Small intestine (tissue), 7 donors: Measurements from ENCODE around the gene PDK2. TPM values are rescaled to one million over a fixed set of nuclear protein-coding genes. Genes with fewer than 3 reads are reported as not detected.
A peak's percentile ranks its signal among the peaks of the same experiment; 100 is the strongest.

Experiments
- DNase-seq, 2 donors: peaks; one replicate each; pipeline versions ENCODE4 v3.0.0 to v3.0.0-alpha.2; 2013
- FAIRE-seq: peaks from 2 replicates; lab custom pipeline; 2012; peaks lifted over from hg19 to GRCh38; lab: Jason Lieb, UNC
- H3K27ac ChIP-seq, 3 donors: one replicate each; pipeline ENCODE4 v1.5.1; 2013; ENCODE audit warnings: low read length in 2 of 3, mild to moderate bottlenecking in 2 of 3, control low read depth in 1 of 3, inconsistent platforms in 1 of 3, low read depth in 1 of 3, moderate library complexity in 1 of 3
- H3K27me3 ChIP-seq, 3 donors: one replicate each; pipeline ENCODE4 v1.6.1; 2013; ENCODE audit warnings: low read length in 3 of 3, inconsistent platforms in 1 of 3; ENCODE audit not compliant: control insufficient read depth in 3 of 3, insufficient read depth in 3 of 3
- H3K36me3 ChIP-seq, 3 donors: one replicate each; pipeline ENCODE4 v1.6.1; 2013; ENCODE audit warnings: low read length in 3 of 3, inconsistent platforms in 1 of 3, low read depth in 1 of 3, mild to moderate bottlenecking in 1 of 3, moderate library complexity in 1 of 3; ENCODE audit not compliant: control insufficient read depth in 3 of 3, insufficient read depth in 2 of 3
- H3K4me1 ChIP-seq, 3 donors: one replicate each; pipeline ENCODE4 v1.6.1; 2013; ENCODE audit warnings: low read length in 2 of 3, inconsistent platforms in 1 of 3, low read depth in 1 of 3, mild to moderate bottlenecking in 1 of 3, moderate library complexity in 1 of 3; ENCODE audit not compliant: control insufficient read depth in 3 of 3, insufficient read depth in 2 of 3
- H3K4me3 ChIP-seq, 3 donors: one replicate each; pipeline ENCODE4 v1.5.1; 2013; ENCODE audit warnings: low read length in 3 of 3, control low read depth in 1 of 3, inconsistent platforms in 1 of 3, low read depth in 1 of 3, mild to moderate bottlenecking in 1 of 3, moderate library complexity in 1 of 3
- H3K9me3 ChIP-seq, 2 donors: one replicate each; pipeline ENCODE4 v1.6.1; 2013; ENCODE audit warnings: low read depth in 1 of 2, low read length in 1 of 2; ENCODE audit not compliant: control insufficient read depth in 2 of 2, insufficient read depth in 1 of 2
- WGBS, 3 donors: extraction: QIAGEN DNeasy Blood & Tissue Kit; methylation state at CpG; one replicate each; pipeline ENCODE4 v1.1.7; 2013; 5-methylcytosine and 5-hydroxymethylcytosine counted together
- polyA plus RNA-seq, 4 donors: library from polyadenylated mRNA; stranded (reverse) in 3 of 4; unstranded in 1 of 4; fragments of 200-250 nt in 3 of 4; fragments of 120-200 nt in 1 of 4; gene quantifications; one replicate each; pipeline versions ENCODE4 v1.2.1 to v1.2.3, GENCODE V29; 2013
- donor health status: healthy with polysubstance abuse.
- donor health status: control.
- donor health status: control.
- donor health status: Bipolar disorder and iron deficiency.
- donor health status: healthy.

The PDK2 gene
- polyA plus RNA-seq, 4 donors = 27.2 to 125 (median 36.8) TPM

- H3K36me3 ChIP-seq = peaks cover 0 to 17% (median 7%) of the 10 kb centered on the region in 3 donors
- no peaks in the 10 kb centered on the region for H3K9me3 ChIP-seq
- H3K27me3 ChIP-seq = peaks cover 0 to 10% (median 0%) of the 10 kb centered on the region in 3 donors
- no peak overlapping the region for H3K27ac ChIP-seq
- peak in 1 of 2 donors; percentile 66 for DNase-seq
- no peak for FAIRE-seq
- H3K4me3 ChIP-seq = peak overlapping the region in 1 of 3 donors; percentile 33
- WGBS, 3 donors = 18 to 42% (median 35%) methylated on average over 13 to 19 of the region's 19 CpGs
- peaks cover 5 to 19% (median 13%) of the 10 kb centered on the region in 3 donors for H3K4me1 ChIP-seq
Observed at GRCh38 chr17:50130559-50131305, 35.6 kb downstream of the PDK2 start.

- H3K9me3 ChIP-seq = no peaks in the 10 kb centered on the region
- H3K27ac ChIP-seq = no peak overlapping the region
- H3K4me1 ChIP-seq = peaks cover 5 to 19% (median 13%) of the 10 kb centered on the region in 3 donors
- H3K4me3 ChIP-seq = no peak overlapping the region
- no peak for FAIRE-seq
- peaks cover 0 to 10% (median 0%) of the 10 kb centered on the region in 3 donors for H3K27me3 ChIP-seq
- 58 to 73% (median 68%) methylated on average over 6 of the region's 6 CpGs for WGBS, 3 donors
- H3K36me3 ChIP-seq = peaks cover 3 to 32% (median 11%) of the 10 kb centered on the region in 3 donors
- DNase-seq = no peak
Observed at GRCh38 chr17:50132104-50132794, 37.1 kb downstream of the PDK2 start.

GRCh38 chr17:50133028-50133768 lies 38.0 kb downstream of the PDK2 start:
- 49 to 60% (median 51%) methylated on average over 7 of the region's 7 CpGs for WGBS, 3 donors

GRCh38 chr17:50133769-50134099 lies 38.6 kb downstream of the PDK2 start:
- Histone ChIP-seq H3K4me1 (peaks cover under 1 to 15% (median 8%) of the 10 kb centered on the region in 3 donors), H3K27ac (peak overlapping the region in 1 of 3 donors; percentile 47), H3K27me3 (peaks cover 0 to 10% (median 0%) of the 10 kb centered on the region in 3 donors), H3K4me3 (no peak overlapping the region), H3K36me3 (peaks cover 8 to 47% (median 14%) of the 10 kb centered on the region in 3 donors), H3K9me3 (no peaks in the 10 kb centered on the region)
- FAIRE-seq = no peak
- 29 to 36% (median 35%) methylated on average over 16 of the region's 16 CpGs for WGBS, 3 donors
- no peak for DNase-seq

More at GRCh38 chr17:50133028-50133768, 38.0 kb downstream of the PDK2 start:
- Histone ChIP-seq H3K36me3 (peaks cover 3 to 41% (median 12%) of the 10 kb centered on the region in 3 donors), H3K4me3 (no peak overlapping the region), H3K4me1 (peaks cover 5 to 19% (median 12%) of the 10 kb centered on the region in 3 donors), H3K27me3 (peaks cover 0 to 10% (median 0%) of the 10 kb centered on the region in 3 donors), H3K27ac (peak overlapping the region in 1 of 3 donors; percentile 47), H3K9me3 (no peaks in the 10 kb centered on the region)
- DNase-seq = no peak
- no peak for FAIRE-seq

- Histone ChIP-seq H3K27ac (no peak overlapping the region), H3K9me3 (no peaks in the 10 kb centered on the region), H3K36me3 (peaks cover 14 to 54% (median 14%) of the 10 kb centered on the region in 3 donors), H3K27me3 (peaks cover 0 to 10% (median 0%) of the 10 kb centered on the region in 3 donors), H3K4me1 (peaks cover 0 to 8% (median 4%) of the 10 kb centered on the region in 3 donors), H3K4me3 (no peak overlapping the region)
- WGBS, 3 donors = 77 to 83% (median 81%) methylated on average over 16 of the region's 16 CpGs
- DNase-seq (no peak), FAIRE-seq (no peak)
Observed at GRCh38 chr17:50134206-50135110, 39.3 kb downstream of the PDK2 start.

- Histone ChIP-seq H3K9me3 (peaks cover 0 to 6% of the 10 kb centered on the region in 2 donors), H3K4me3 (no peak overlapping the region), H3K4me1 (peaks cover 0 to 8% (median 4%) of the 10 kb centered on the region in 3 donors), H3K36me3 (peaks cover 14 to 64% (median 15%) of the 10 kb centered on the region in 3 donors), H3K27ac (no peak overlapping the region), H3K27me3 (peaks cover 0 to 6% (median 0%) of the 10 kb centered on the region in 3 donors)
- no peak for DNase-seq
- 89 to 94% (median 90%) methylated on average over 16 of the region's 16 CpGs for WGBS, 3 donors
- no peak for FAIRE-seq
Observed at GRCh38 chr17:50135316-50136095, 40.4 kb downstream of the PDK2 start.

GRCh38 chr17:50136096-50136687 lies 41.0 kb downstream of the PDK2 start:
- Histone ChIP-seq H3K4me3 (no peak overlapping the region), H3K4me1 (peaks cover 0 to 4% (median 4%) of the 10 kb centered on the region in 3 donors), H3K27me3 (no peaks in the 10 kb centered on the region), H3K27ac (no peak overlapping the region), H3K36me3 (peaks cover 14 to 71% (median 19%) of the 10 kb centered on the region in 3 donors), H3K9me3 (peaks cover 0 to 8% of the 10 kb centered on the region in 2 donors)
- 89 to 98% (median 98%) methylated on average over 10 to 11 of the region's 11 CpGs for WGBS, 3 donors
- no peak for DNase-seq
- FAIRE-seq = no peak
